HEK293 (cell line): ENCODE data around the gene QRICH1.

Experiments
- GLI2 ChIP-seq: fragments of 450-650 bp; formaldehyde crosslinking; IDR thresholded peaks from 2 replicates; pipeline ENCODE4; 2017; ENCODE audit warnings: missing biosample characterization, missing genetic modification characterization, low read depth, borderline replicate concordance
- HOXD13 ChIP-seq: sonication (generic); formaldehyde crosslinking; IDR thresholded peaks from 2 replicates; pipeline ENCODE4 v1.8.0; 2022; ENCODE audit warnings: missing genetic modification reagents, borderline replicate concordance
- MEIS1 ChIP-seq: sonication (generic); formaldehyde crosslinking; IDR thresholded peaks from 2 replicates; pipeline ENCODE4 v1.8.1; 2022; ENCODE audit warnings: missing genetic modification reagents, mild to moderate bottlenecking, borderline replicate concordance
- OSR2 ChIP-seq: fragments of 450-650 bp; formaldehyde crosslinking; IDR thresholded peaks from 2 replicates; pipeline ENCODE4 v1.5.1; 2016; ENCODE audit warnings: missing biosample characterization, missing genetic modification characterization
- PRDM10 ChIP-seq: fragments of 450-650 bp; formaldehyde crosslinking; IDR thresholded peaks from 2 replicates; pipeline ENCODE4 v1.5.1; 2016; ENCODE audit warnings: missing biosample characterization, missing genetic modification characterization
- SETDB1 ChIP-seq: IDR thresholded peaks from one replicate; pipeline ENCODE4 v1.6.1; 2017; ENCODE audit warnings: mild to moderate bottlenecking, low read length, moderate library complexity, mixed read lengths; ENCODE audit not compliant: insufficient read length
- ZBTB1 ChIP-seq: fragments of 450-650 bp; formaldehyde crosslinking; IDR thresholded peaks from 2 replicates; pipeline ENCODE4 v1.5.1; 2016; ENCODE audit warnings: missing biosample characterization, missing genetic modification characterization
- ZBTB10 ChIP-seq: fragments of 450-650 bp; formaldehyde crosslinking; IDR thresholded peaks from 2 replicates; pipeline ENCODE4 v1.5.1; 2016; ENCODE audit warnings: missing biosample characterization, missing genetic modification characterization
- ZFP69B ChIP-seq: fragments of 450-650 bp; formaldehyde crosslinking; IDR thresholded peaks from 2 replicates; pipeline ENCODE4 v1.5.1; 2016; ENCODE audit warnings: missing biosample characterization, missing genetic modification characterization
- ZNF121 ChIP-seq: fragments of 450-650 bp; formaldehyde crosslinking; IDR thresholded peaks from 2 replicates; pipeline ENCODE4 v1.5.1; 2016; ENCODE audit warnings: missing biosample characterization, missing genetic modification characterization
- ZNF175 ChIP-seq: fragments of 450-650 bp; formaldehyde crosslinking; IDR thresholded peaks from 2 replicates; pipeline ENCODE4 v1.5.1; 2016; ENCODE audit warnings: missing biosample characterization, missing genetic modification characterization
- ZNF184 ChIP-seq: fragments of 450-650 bp; IDR thresholded peaks from 2 replicates; pipeline ENCODE4 v1.5.1; 2018; ENCODE audit warnings: missing biosample characterization, mild to moderate bottlenecking, missing genetic modification characterization
- ZNF302 ChIP-seq: fragments of 450-650 bp; formaldehyde crosslinking; IDR thresholded peaks from 2 replicates; pipeline ENCODE4 v1.5.1; 2016; ENCODE audit warnings: missing biosample characterization, missing genetic modification characterization, low read depth
- ZNF324 ChIP-seq: fragments of 450-650 bp; formaldehyde crosslinking; IDR thresholded peaks from 2 replicates; pipeline ENCODE4 v1.5.1; 2016; ENCODE audit warnings: missing biosample characterization, missing genetic modification characterization
- ZNF354C ChIP-seq: fragments of 450-650 bp; formaldehyde crosslinking; IDR thresholded peaks from 2 replicates; pipeline ENCODE4 v1.5.1; 2016; ENCODE audit warnings: missing biosample characterization, missing genetic modification characterization, low read depth, borderline replicate concordance
- ZNF362 ChIP-seq: fragments of 450-650 bp; formaldehyde crosslinking; IDR thresholded peaks from 2 replicates; pipeline ENCODE4 v1.5.1; 2016; ENCODE audit warnings: missing biosample characterization, missing genetic modification characterization
- ZNF398 ChIP-seq: fragments of 450-650 bp; formaldehyde crosslinking; IDR thresholded peaks from 2 replicates; pipeline ENCODE4 v1.5.1; 2017; ENCODE audit warnings: missing biosample characterization, missing genetic modification characterization
- ZNF510 ChIP-seq: fragments of 450-650 bp; formaldehyde crosslinking; IDR thresholded peaks from 2 replicates; pipeline ENCODE4 v1.5.1; 2018; ENCODE audit warnings: mild to moderate bottlenecking, missing genetic modification characterization, missing biosample characterization; ENCODE audit not compliant: insufficient replicate concordance
- ZNF518A ChIP-seq: fragments of 450-650 bp; formaldehyde crosslinking; conservative IDR thresholded peaks from 2 replicates; pipeline ENCODE4 v1.5.1; 2016; ENCODE audit warnings: low read depth, missing biosample characterization, missing genetic modification characterization
- ZNF529 ChIP-seq: fragments of 450-650 bp; formaldehyde crosslinking; IDR thresholded peaks from 2 replicates; pipeline ENCODE4 v1.5.1; 2017; ENCODE audit warnings: missing genetic modification characterization, missing biosample characterization; ENCODE audit not compliant: insufficient replicate concordance
- ZNF621 ChIP-seq: fragments of 450-650 bp; formaldehyde crosslinking; IDR thresholded peaks from 2 replicates; pipeline ENCODE4 v1.5.1; 2017; ENCODE audit warnings: missing biosample characterization, missing genetic modification characterization
- ZNF623 ChIP-seq: fragments of 450-650 bp; formaldehyde crosslinking; IDR thresholded peaks from 2 replicates; pipeline ENCODE4 v1.5.1; 2016; ENCODE audit warnings: missing biosample characterization, missing genetic modification characterization
- ZNF654 ChIP-seq: fragments of 450-650 bp; formaldehyde crosslinking; IDR thresholded peaks from 2 replicates; pipeline ENCODE4 v1.5.1; 2016; ENCODE audit warnings: low read depth, missing biosample characterization, missing genetic modification characterization
- ZNF837 ChIP-seq: fragments of 450-650 bp; formaldehyde crosslinking; IDR thresholded peaks from 2 replicates; pipeline ENCODE4 v1.5.1; 2016; ENCODE audit warnings: missing biosample characterization, missing genetic modification characterization
- ZSCAN23 ChIP-seq: fragments of 450-650 bp; formaldehyde crosslinking; IDR thresholded peaks from 2 replicates; pipeline ENCODE4 v1.5.1; 2016; ENCODE audit warnings: missing biosample characterization, missing genetic modification characterization

QRICH1 gene

GRCh38 chr3:49093853-49094767, at the start of gene QRICH1 (continued):
- TF ChIP-seq ZNF362 (tag by site-specific recombination) = no peak
- TF ChIP-seq ZBTB10 (tag by site-specific recombination) = no peak
- TF ChIP-seq PRDM10 (tag by site-specific recombination) = peak; percentile 83
- TF ChIP-seq ZNF837 (tag by site-specific recombination) = no peak
- no peak for TF ChIP-seq HOXD13
- TF ChIP-seq ZNF529 (tag by site-specific recombination) = no peak
- peak; percentile 99 for TF ChIP-seq ZFP69B (tag by site-specific recombination)
- no peak for TF ChIP-seq ZNF302 (tag by site-specific recombination)
- TF ChIP-seq ZNF623 (tag by site-specific recombination) = no peak
- TF ChIP-seq ZNF184 (tag by site-specific recombination) = 0 out of 2 replicates have a peak, but pooled peaks have one; percentile 36
- TF ChIP-seq ZNF324 (tag by site-specific recombination) = no peak
- no peak for TF ChIP-seq ZNF175 (tag by site-specific recombination)
- TF ChIP-seq GLI2 (tag by site-specific recombination) = no peak
- no peak for TF ChIP-seq MEIS1 (CRISPR knock-in tag)
- no peak for TF ChIP-seq ZBTB1 (tag by site-specific recombination)
- no peak for TF ChIP-seq ZNF354C (tag by site-specific recombination)
- no peak for TF ChIP-seq ZNF621 (tag by site-specific recombination)
- no peak for TF ChIP-seq ZNF654 (tag by site-specific recombination)
- TF ChIP-seq ZNF398 (tag by site-specific recombination) = no peak; the same call in 1 of the 2 replicates
- no peak for TF ChIP-seq ZNF121 (tag by site-specific recombination)
- TF ChIP-seq OSR2 (tag by site-specific recombination) = no peak
- TF ChIP-seq SETDB1 = no peak
- TF ChIP-seq ZNF510 (tag by site-specific recombination) = no peak
- no peak for TF ChIP-seq ZNF518A (tag by site-specific recombination)
- no peak for TF ChIP-seq ZSCAN23 (tag by site-specific recombination)
